Measurements from ENCODE around the gene ROR1.

The ROR1 gene

GRCh38 chr1:64161357-64161941 lies 387.6 kb downstream of the ROR1 start:
- ATAC-seq = no peak

GRCh38 chr1:64162151-64162550 lies 388.3 kb downstream of the ROR1 start:
- no peak for ATAC-seq

GRCh38 chr1:64162804-64163203 lies 389.0 kb downstream of the ROR1 start:
- no peak for ATAC-seq

- no peak for ATAC-seq
These were observed 389.6 kb downstream of the ROR1 start for GRCh38 chr1:64163431-64163830.

GRCh38 chr1:64163970-64164369 lies 390.2 kb downstream of the ROR1 start:
- ATAC-seq = no peak

- ATAC-seq = no peak
These were observed 392.8 kb downstream of the ROR1 start for GRCh38 chr1:64166629-64167028.

- no peak for ATAC-seq
These were observed 393.4 kb downstream of the ROR1 start for GRCh38 chr1:64167176-64167575.

GRCh38 chr1:64171246-64171645 lies 397.4 kb downstream of the ROR1 start:
- ATAC-seq = no peak

GRCh38 chr1:64171797-64172281 lies 398.0 kb downstream of the ROR1 start:
- peak; percentile 67 to 78 for ATAC-seq

- ATAC-seq = peak in 1 of 2 donors; percentile 23
These were observed 398.7 kb downstream of the ROR1 start for GRCh38 chr1:64172458-64172983.

GRCh38 chr1:64173336-64173940 lies 399.6 kb downstream of the ROR1 start:
- ATAC-seq = no peak

- ATAC-seq = no peak
These were observed 401.8 kb downstream of the ROR1 start for GRCh38 chr1:64175639-64176038.

GRCh38 chr1:64176659-64177058 lies 402.8 kb downstream of the ROR1 start:
- no peak for ATAC-seq

- ATAC-seq = no peak
These were observed 405.8 kb downstream of the ROR1 start for GRCh38 chr1:64179588-64179987.

GRCh38 chr1:64182207-64182606 lies 408.4 kb downstream of the ROR1 start:
- no peak for ATAC-seq

GRCh38 chr1:64183395-64184002 lies 409.7 kb downstream of the ROR1 start:
- ATAC-seq = no peak

- ATAC-seq = no peak
These were observed 410.2 kb downstream of the ROR1 start for GRCh38 chr1:64184003-64184440.

GRCh38 chr1:64186138-64186897 lies 412.5 kb downstream of the ROR1 start:
- no peak for ATAC-seq

- no peak for ATAC-seq
These were observed 413.1 kb downstream of the ROR1 start for GRCh38 chr1:64186898-64187280.

- ATAC-seq = no peak
These were observed 413.8 kb downstream of the ROR1 start for GRCh38 chr1:64187646-64188045.

GRCh38 chr1:64192290-64192689 lies 418.5 kb downstream of the ROR1 start:
- ATAC-seq = no peak

- no peak for ATAC-seq
These were observed 420.6 kb downstream of the ROR1 start for GRCh38 chr1:64194168-64195080.

All from activated CD4-positive, CD25-positive, alpha-beta regulatory T cell treated with anti-CD3 and anti-CD28 coated beads, Interleukin-2, amount 50 U/mL, for 24 hours (primary cell).